ENCODE results near the gene PRKCA.

PRKCA gene

GRCh38 chr17:66353937-66354401 lies 51.6 kb downstream of the PRKCA start:
- TF ChIP-seq MAX (IDR thresholded peaks at IDR 0.05; ENCODE audit: low read depth, low read length), result no peak
- TF ChIP-seq MYC (IDR thresholded peaks at IDR 0.05; ENCODE audit: low read depth, low read length), result no peak
- TF ChIP-seq CTCF (IDR thresholded peaks at IDR 0.05; ENCODE audit: low read depth, low read length), result no peak
- no peak for TF ChIP-seq POLR2A (IDR thresholded peaks at IDR 0.05; ENCODE audit: extremely low read depth, insufficient read length)
- H3K4me3 ChIP-seq (ENCODE audit: low read depth, low read length), result no peak overlapping the region
- DNase-seq (ENCODE audit: low read depth), result no peak

- H3K4me3 ChIP-seq (ENCODE audit: low read depth, low read length), result no peak overlapping the region
- TF ChIP-seq MYC (IDR thresholded peaks at IDR 0.05; ENCODE audit: low read depth, low read length) (no peak), CTCF (IDR thresholded peaks at IDR 0.05; ENCODE audit: low read depth, low read length) (no peak), MAX (IDR thresholded peaks at IDR 0.05; ENCODE audit: low read depth, low read length) (no peak), POLR2A (IDR thresholded peaks at IDR 0.05; ENCODE audit: extremely low read depth, insufficient read length) (no peak)
- DNase-seq (ENCODE audit: low read depth), result no peak
These were observed 52.1 kb downstream of the PRKCA start for GRCh38 chr17:66354472-66354871.

- DNase-seq (ENCODE audit: low read depth), result no peak
- TF ChIP-seq MYC (IDR thresholded peaks at IDR 0.05; ENCODE audit: low read depth, low read length) (no peak), CTCF (IDR thresholded peaks at IDR 0.05; ENCODE audit: low read depth, low read length) (no peak), POLR2A (IDR thresholded peaks at IDR 0.05; ENCODE audit: extremely low read depth, insufficient read length) (no peak), MAX (IDR thresholded peaks at IDR 0.05; ENCODE audit: low read depth, low read length) (no peak)
- no peak overlapping the region for H3K4me3 ChIP-seq (ENCODE audit: low read depth, low read length)
These were observed 52.6 kb downstream of the PRKCA start for GRCh38 chr17:66354981-66355380.

- no peak for DNase-seq (ENCODE audit: low read depth)
These were observed 53.1 kb downstream of the PRKCA start for GRCh38 chr17:66355510-66355909.

GRCh38 chr17:66357037-66357436 lies 54.6 kb downstream of the PRKCA start:
- DNase-seq (ENCODE audit: low read depth), result peak; percentile 37
- no peak for TF ChIP-seq POLR2A (IDR thresholded peaks at IDR 0.05; ENCODE audit: extremely low read depth, insufficient read length)
- no peak for TF ChIP-seq MAX (IDR thresholded peaks at IDR 0.05; ENCODE audit: low read depth, low read length)
- no peak for TF ChIP-seq MYC (IDR thresholded peaks at IDR 0.05; ENCODE audit: low read depth, low read length)
- no peak for TF ChIP-seq CTCF (IDR thresholded peaks at IDR 0.05; ENCODE audit: low read depth, low read length)
- no peak overlapping the region for H3K4me3 ChIP-seq (ENCODE audit: low read depth, low read length)

More at GRCh38 chr17:66355510-66355909, 53.1 kb downstream of the PRKCA start:
- H3K4me3 ChIP-seq (ENCODE audit: low read depth, low read length), result no peak overlapping the region
- TF ChIP-seq MAX (IDR thresholded peaks at IDR 0.05; ENCODE audit: low read depth, low read length), result no peak
- TF ChIP-seq CTCF (IDR thresholded peaks at IDR 0.05; ENCODE audit: low read depth, low read length), result no peak
- TF ChIP-seq MYC (IDR thresholded peaks at IDR 0.05; ENCODE audit: low read depth, low read length), result no peak
- no peak for TF ChIP-seq POLR2A (IDR thresholded peaks at IDR 0.05; ENCODE audit: extremely low read depth, insufficient read length)

All from NB4 (cell line).